Body of pancreas (tissue), 4 donors: ENCODE data around the gene AKAP6. TPM values are rescaled to one million over a fixed set of nuclear protein-coding genes. Genes with fewer than 3 reads are reported as not detected.

Experiments
- ATAC-seq: fragments of 150-250 bp; one replicate; pipeline ENCODE4 v1.9.1; 2016
- DNase-seq, 4 donors: peaks; one replicate each; pipeline ENCODE4 v3.0.0-alpha.2; 2019
- H3K27ac ChIP-seq, 4 donors: fragments of 200-600 bp; sonication (generic); 1 replicate in 3 of 4; 2 replicates in 1 of 4; pipeline versions ENCODE4 v1.5.1 to v1.6.1; 2016 to 2019; ENCODE audit warnings: mild to moderate bottlenecking in 1 of 4, mixed read lengths in 1 of 4, moderate library complexity in 1 of 4
- H3K27me3 ChIP-seq, 2 donors: fragments of 200-600 bp; sonication (generic); one replicate each; pipeline ENCODE4 v1.6.0; 2016; ENCODE audit warnings: mild to moderate bottlenecking in 1 of 2
- H3K36me3 ChIP-seq, 2 donors: fragments of 200-600 bp; sonication (generic); replicated peaks in 1 of 2; 2 replicates each; pipeline ENCODE4 v1.5.1; 2016; ENCODE audit warnings: low read depth in 2 of 2; ENCODE audit not compliant: insufficient read depth in 1 of 2
- H3K4me1 ChIP-seq: fragments of 200-600 bp; sonication (generic); one replicate; pipeline ENCODE4 v1.6.0; 2016
- H3K4me3 ChIP-seq, 2 donors: fragments of 200-600 bp; sonication (generic); 1 replicate in 1 of 2; 2 replicates in 1 of 2; pipeline ENCODE4 v1.5.1; 2016 to 2019
- H3K9me3 ChIP-seq, 3 donors: fragments of 200-600 bp; sonication (generic); 1 replicate in 2 of 3; 2 replicates in 1 of 3; pipeline ENCODE4 v1.5.1; 2016
- CTCF ChIP-seq, 7 experiments: fragments of 450-650 bp in 4 of 7; fragments of 200-600 bp in 3 of 7; sonication (generic) in 3 of 7; IDR thresholded peaks; one replicate each; pipeline ENCODE4 v1.5.1; 2016 to 2019; ENCODE audit warnings: antibody characterized with exemption in 7 of 7
- POLR2A ChIP-seq, 3 donors: fragments of 450-650 bp; IDR thresholded peaks; one replicate each; pipeline ENCODE4 v1.6.1; 2016; ENCODE audit warnings: antibody characterized with exemption in 3 of 3, mild to moderate bottlenecking in 2 of 3
- WGBS, 2 donors: methylation state at CpG; one replicate each; pipeline ENCODE4 v1.1.5; 2017; 5-methylcytosine and 5-hydroxymethylcytosine counted together
- intact Hi-C: fragments of 100-400 bp; cut with DNase I; formaldehyde crosslinking; loops from one replicate; pipeline ENCODE4 v1.15.1; 2023
- total RNA-seq, 2 donors: library from RNA; depleted of rRNA; stranded (reverse); fragments of >200 nt; gene quantifications; one replicate each; pipeline ENCODE4 v1.1.0, GENCODE V29; 2016

Gene AKAP6
- total RNA-seq, 2 donors from 2014 or later = 2.0 to 2.9 TPM

GRCh38 chr14:32310876-32311275 lies 18.2 kb upstream of the AKAP6 start:
- no peak for ATAC-seq

DNA sequence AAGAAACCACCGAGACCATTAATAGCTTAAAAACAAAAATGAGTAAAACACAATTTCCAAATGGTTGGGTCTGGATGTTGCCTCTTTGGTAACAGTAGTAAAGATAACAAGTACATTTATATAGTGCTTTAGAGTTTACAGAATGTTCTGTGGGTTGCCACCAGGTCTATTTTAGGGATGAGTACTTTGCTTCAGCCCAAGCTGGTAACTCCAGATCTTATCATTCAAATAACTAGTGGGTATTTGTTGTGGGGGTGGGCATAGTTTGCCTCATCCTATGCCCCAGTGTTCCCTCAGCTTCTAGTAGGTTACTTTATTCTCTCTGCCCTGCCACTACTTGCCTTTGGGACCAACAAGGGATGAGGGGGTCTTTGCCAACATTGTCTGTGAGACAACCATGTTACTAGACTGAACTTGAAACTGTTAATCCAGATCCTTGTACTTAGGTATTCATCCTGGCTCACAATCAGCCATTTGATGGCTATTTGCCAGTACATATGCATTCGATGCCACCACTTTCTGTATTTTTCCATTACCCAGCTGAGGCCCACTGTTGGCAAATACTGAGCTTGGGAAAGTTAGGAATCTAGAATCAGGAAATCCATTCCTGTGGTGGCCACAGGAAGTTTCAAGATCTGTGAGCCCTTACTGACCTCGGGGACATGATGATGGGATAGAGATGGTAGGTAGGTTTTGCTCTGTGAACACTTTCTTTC lies 17.6 kb upstream of the AKAP6 start:
- intact Hi-C loops = no loop called here
- H3K36me3 ChIP-seq = no peaks in the 10 kb centered on the region
- TF ChIP-seq CTCF (IDR thresholded peaks at IDR 0.05) (no peak), POLR2A (IDR thresholded peaks at IDR 0.05) (no peak)
- no peaks in the 10 kb centered on the region for H3K9me3 ChIP-seq
- DNase-seq (no peak), ATAC-seq (no peak)
- H3K4me3 ChIP-seq = no peak overlapping the region
- peaks cover 18% of the 10 kb centered on the region for H3K4me1 ChIP-seq
- 55 to 56% methylated on average over 3 of the region's 3 CpGs for WGBS, 2 donors
- H3K27me3 ChIP-seq = no peaks in the 10 kb centered on the region
- no peak overlapping the region for H3K27ac ChIP-seq

More at GRCh38 chr14:32310876-32311275, 18.2 kb upstream of the AKAP6 start:
- DNase-seq = no peak
- Histone ChIP-seq H3K4me1 (peaks cover 18% of the 10 kb centered on the region), H3K36me3 (no peaks in the 10 kb centered on the region), H3K27me3 (no peaks in the 10 kb centered on the region), H3K4me3 (no peak overlapping the region), H3K27ac (no peak overlapping the region), H3K9me3 (no peaks in the 10 kb centered on the region)
- intact Hi-C loops = no loop called here
- TF ChIP-seq POLR2A (IDR thresholded peaks at IDR 0.05) = no peak
- no peak for TF ChIP-seq CTCF (IDR thresholded peaks at IDR 0.05)

DNA sequence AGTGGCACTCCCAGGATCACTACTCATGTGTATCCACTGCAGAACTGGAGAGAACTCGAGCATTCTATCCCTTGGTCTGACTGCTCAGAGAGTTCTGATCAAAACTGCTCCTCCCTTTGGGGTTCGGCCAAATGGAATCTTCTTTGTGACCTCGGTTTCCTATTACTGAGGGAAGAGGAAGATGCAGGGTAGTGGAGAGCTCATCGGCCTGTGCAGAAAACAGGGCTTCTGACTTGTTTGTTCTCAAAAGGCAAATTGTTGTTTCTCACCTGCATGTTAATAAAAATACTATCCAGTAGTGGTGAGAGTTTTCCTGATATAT lies 17.1 kb upstream of the AKAP6 start:
- H3K36me3 ChIP-seq = no peaks in the 10 kb centered on the region
- H3K4me1 ChIP-seq = peaks cover 18% of the 10 kb centered on the region
- intact Hi-C loops = no loop called here
- ATAC-seq (no peak), DNase-seq (no peak)
- no peak overlapping the region for H3K27ac ChIP-seq
- no peaks in the 10 kb centered on the region for H3K27me3 ChIP-seq
- TF ChIP-seq CTCF (IDR thresholded peaks at IDR 0.05) (no peak), POLR2A (IDR thresholded peaks at IDR 0.05) (no peak)
- H3K9me3 ChIP-seq = no peaks in the 10 kb centered on the region
- H3K4me3 ChIP-seq = no peak overlapping the region
- WGBS, 2 donors = 73 to 81% methylated on average over 4 of the region's 4 CpGs

DNA sequence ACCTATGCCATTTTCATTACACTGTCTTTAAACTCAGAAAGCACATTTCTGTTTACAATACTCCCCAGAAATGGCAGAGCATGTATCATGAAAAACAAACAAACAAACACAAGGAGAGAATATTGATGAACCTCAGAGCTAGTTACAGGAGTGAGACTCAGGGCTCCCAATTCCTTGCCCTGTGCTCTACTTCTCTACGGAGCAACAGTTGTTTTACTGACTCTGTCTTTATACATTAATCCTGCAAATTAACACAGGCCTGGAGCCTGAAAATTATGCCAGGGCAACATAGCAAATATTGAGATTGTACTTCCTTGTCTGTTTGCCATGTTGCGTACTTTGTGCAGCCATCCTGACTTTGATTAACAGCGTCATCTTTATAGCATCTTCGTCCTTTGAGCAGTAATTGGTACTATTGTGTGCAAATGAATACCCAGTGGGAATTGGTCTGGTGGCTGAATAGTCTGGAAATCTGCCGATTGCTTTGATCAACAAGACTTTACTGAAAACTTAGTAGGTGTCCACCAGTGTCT lies 15.2 kb upstream of the AKAP6 start:
- WGBS, 2 donors = 75 to 78% methylated on average over 5 of the region's 5 CpGs
- H3K27ac ChIP-seq = no peak overlapping the region
- H3K4me1 ChIP-seq = peaks cover under 1% of the 10 kb centered on the region
- DNase-seq (no peak), ATAC-seq (no peak)
- intact Hi-C loops = no loop called here
- no peak overlapping the region for H3K4me3 ChIP-seq
- no peaks in the 10 kb centered on the region for H3K36me3 ChIP-seq
- no peaks in the 10 kb centered on the region for H3K27me3 ChIP-seq
- no peaks in the 10 kb centered on the region for H3K9me3 ChIP-seq
- TF ChIP-seq CTCF (IDR thresholded peaks at IDR 0.05) (no peak), POLR2A (IDR thresholded peaks at IDR 0.05) (no peak)
